GM21381 (cell line): Measurements from ENCODE around the gene IFT81.
"Not testable (repeated sequence)": the region's sequence is repeated elsewhere in the genome, so short reads cannot be mapped to it uniquely, and the experiment has no call there.

Source experiments
- ATAC-seq: cut with Tn5 transposase; IDR thresholded peaks from one replicate; pipeline ENCODE4 v1.9.1; 2021; ENCODE audit warnings: mild to moderate bottlenecking, moderate library complexity; ENCODE audit not compliant: unreplicated experiment

The IFT81 gene

GRCh38 chr12:110199339-110200123 lies 75.4 kb downstream of the IFT81 start:
- ATAC-seq: no peak

- no peak for ATAC-seq
Measured at GRCh38 chr12:110200124-110200417, 75.9 kb downstream of the IFT81 start.

DNA sequence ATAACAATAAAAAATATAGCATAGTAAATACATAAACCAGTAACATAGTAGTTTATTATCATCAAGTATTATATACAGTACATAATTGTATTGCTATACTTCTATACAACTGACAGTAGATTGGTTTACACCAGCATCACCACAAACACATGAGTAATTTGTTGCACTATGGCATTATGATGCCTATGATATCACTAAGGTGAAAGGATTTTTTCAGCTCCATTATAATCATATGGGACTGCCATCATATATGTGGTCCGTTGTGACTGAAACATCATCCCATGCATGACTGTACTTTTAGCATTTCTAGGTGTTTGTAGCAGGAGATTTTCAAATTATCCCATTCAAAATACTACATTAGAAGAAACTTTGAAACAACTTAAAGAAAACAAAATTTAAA lies 77.8 kb downstream of the IFT81 start:
- ATAC-seq: no peak

DNA sequence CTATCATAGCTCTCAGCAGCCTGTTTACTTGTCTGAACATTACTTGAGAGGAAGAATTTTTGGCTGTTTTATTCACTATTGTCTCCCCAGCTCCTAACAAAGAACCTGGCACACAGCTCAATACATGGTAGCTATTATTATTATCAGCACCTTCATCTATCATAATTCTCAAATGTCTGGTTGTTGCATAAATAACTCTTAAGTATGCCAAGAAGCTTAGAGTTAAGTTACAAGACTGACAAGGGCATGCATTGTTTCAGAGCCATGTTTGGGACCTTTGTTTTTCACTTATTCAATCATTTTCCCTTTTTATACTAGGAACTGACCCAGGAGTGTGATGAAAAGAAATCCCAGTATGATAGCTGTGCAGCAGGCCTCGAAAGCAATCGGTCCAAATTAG lies 79.4 kb downstream of the IFT81 start:
- no peak for ATAC-seq

DNA sequence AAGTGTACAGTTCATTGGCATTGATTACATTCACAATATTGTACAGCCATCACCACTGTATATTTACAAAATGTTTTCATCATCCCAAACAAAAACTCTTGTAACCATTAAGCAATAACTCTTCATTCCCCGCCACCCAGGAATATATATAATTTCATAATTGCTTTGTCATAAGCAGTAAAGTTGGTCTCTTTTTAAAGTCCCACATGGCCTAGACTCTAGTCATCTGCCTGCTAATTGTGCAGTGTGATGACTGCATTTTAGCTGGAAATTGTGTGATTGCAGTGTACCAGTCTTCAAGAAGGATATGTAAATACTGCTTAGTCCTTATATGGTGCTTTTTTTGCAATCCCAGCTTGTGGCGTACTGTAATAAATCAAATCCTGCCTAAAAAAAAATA lies 81.8 kb downstream of the IFT81 start:
- ATAC-seq: no peak

GRCh38 chr12:110211639-110212536 lies 87.7 kb downstream of the IFT81 start:
- not testable (repeated sequence) for ATAC-seq

DNA sequence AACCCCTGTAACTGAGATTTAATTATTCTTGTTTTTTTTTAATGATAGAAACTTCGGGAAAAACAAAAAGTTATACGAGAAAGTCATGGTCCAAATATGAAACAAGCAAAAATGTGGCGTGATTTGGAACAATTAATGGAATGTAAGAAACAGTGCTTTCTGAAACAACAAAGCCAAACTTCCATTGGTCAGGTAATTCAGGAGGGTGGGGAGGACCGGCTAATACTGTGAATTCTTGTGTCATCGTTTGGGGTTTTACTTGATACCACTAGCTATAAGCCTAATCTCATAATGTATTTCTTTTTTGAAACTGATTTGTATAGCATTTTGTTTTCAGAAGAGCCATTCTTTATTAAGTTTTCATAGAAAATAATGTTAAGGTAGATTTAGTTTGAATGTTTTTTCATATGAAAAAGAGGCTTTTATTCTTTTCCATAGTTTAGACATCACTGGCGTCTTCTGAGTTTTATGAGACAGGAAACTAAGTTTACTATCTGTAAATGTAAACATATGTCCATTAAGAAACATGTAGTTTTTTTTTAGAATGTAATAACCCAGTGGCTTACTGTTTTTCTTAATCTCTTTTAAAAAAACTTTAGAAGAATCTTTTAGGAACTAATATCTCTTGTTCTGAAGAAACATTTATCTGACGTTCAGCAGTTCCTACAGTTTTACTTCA lies 94.0 kb downstream of the IFT81 start:
- no peak for ATAC-seq

DNA sequence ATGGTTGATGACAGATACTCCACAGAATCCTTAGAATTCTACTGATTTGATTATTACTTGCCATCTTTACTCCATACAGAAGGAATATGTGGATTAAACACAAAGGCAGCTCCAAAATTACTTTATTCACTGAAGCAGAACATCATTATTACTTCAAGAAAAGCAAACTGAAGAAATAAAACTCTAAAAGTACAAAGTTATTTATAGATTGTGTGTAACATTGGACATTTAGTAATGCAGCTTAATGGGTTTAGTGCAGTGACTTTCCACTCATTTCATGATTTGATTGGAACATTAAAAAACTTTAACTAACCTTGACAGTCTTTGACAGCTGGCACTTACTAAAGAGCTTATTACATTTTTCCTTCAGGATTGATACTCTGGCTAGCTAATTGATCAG lies 97.9 kb downstream of the IFT81 start:
- no peak for ATAC-seq

DNA sequence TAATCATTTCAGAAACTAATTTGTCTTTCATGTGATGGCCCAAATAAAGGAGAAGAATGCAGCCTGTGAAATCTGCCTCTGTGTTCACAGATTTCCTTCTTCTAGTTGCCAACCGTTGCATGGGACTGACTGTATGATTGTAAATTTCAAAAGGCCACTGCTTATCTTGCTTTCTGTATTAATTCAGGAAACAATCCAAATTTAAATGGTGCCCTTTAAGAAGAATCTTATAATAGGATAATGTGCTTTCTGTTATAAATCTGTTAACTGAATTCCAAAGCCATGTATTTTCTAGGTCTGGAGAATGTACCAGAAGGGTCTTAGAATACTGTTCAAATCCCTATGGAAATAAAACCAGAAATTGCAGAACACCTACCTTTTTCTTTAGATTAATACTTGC lies 98.3 kb downstream of the IFT81 start:
- ATAC-seq: no peak

DNA sequence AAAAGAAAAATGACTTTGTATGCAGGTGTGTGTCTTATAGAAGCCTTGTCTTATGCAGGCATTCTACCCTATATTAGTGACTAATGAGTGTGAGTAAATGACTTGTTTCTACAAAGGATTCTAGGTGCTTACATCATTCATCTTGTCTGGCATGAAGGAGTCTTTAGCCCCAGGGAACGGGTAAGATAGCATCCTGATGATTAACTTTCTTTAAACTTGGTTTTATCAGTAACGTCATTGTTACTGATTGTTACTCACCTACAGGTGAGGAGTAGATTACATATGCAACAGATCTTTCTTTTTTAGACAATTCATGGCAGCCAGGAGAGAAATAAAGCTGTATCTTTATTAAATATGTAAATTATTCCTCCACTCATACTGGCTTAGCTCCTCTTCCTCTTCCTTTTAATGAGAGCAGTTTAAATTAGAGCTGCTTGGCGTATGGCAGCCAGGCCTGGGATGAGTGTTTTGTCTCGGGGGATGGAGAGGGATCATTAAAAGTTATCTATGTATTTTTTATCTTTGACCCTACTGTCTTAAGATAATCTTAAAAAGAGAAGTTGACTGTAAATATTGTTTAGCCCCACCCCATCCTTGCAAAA lies 99.7 kb downstream of the IFT81 start:
- no peak for ATAC-seq

- ATAC-seq: no peak
Measured at GRCh38 chr12:110224379-110225304, 100.5 kb downstream of the IFT81 start.

GRCh38 chr12:110227138-110227537 lies 103.0 kb downstream of the IFT81 start:
- no peak for ATAC-seq

- ATAC-seq: not testable (repeated sequence)
Measured at GRCh38 chr12:110228348-110228747, 104.2 kb downstream of the IFT81 start.

DNA sequence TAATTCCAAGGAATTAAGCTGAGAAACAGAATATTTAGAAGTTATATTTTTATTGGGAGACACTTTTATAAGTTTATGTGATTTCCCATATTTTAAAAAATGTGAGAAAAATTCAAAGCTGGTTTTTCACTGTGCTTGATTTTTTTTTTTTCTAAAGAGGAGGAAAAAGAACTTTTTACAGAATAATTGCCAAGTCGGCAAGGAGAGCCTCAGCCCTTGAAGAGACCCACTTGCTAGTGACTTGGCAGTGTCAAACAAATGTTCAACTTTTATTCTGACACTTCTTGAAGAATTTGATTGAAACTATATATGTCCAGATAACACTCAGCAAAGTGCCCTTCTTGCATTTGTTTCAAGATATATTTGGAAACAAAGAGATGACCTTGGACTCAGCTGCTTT lies 104.6 kb downstream of the IFT81 start:
- no peak for ATAC-seq

- ATAC-seq: no peak
Measured at GRCh38 chr12:110229409-110229808, 105.3 kb downstream of the IFT81 start.

DNA sequence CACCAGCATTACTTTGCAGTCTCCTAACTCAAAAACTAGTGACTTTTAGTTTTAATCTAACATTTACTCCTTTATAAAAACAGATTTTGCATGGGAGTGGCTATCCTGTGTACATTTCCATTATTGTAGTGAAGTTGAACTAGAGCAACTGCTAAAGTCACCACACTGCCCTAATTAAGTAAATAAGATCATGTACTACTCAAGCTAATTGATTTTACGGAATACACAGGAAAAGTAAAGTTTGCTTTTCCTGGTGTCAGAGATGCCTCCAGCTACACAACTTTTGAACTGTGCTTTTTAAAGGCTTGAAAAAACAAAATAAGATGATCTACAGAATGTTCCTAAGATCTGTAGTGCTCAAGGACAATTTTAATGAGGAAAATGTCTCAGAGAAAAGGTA lies 106.5 kb downstream of the IFT81 start:
- ATAC-seq: no peak

GRCh38 chr12:110233212-110233903 lies 109.2 kb downstream of the IFT81 start:
- ATAC-seq: no peak

DNA sequence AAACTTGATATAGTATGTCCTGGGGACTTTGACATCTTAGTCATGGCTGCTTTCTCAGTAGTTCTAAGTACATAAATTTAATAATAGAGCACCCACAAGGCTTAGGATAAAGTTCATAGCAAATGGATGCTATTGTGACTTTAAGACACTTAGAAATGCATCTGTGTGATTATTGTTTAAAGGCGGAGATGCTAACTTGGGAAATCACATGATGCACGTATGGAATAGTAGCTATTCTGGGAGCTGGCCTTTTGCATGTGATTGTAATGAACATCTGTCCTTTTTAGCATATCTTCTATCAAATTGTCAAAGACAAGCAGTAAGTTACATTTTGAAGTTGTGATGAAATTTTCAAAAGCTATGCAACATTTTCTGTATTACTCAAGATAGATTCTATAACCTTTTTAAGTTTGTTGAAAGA lies 110.2 kb downstream of the IFT81 start:
- ATAC-seq: no peak

- no peak for ATAC-seq
Measured at GRCh38 chr12:110234755-110235154, 110.6 kb downstream of the IFT81 start.

DNA sequence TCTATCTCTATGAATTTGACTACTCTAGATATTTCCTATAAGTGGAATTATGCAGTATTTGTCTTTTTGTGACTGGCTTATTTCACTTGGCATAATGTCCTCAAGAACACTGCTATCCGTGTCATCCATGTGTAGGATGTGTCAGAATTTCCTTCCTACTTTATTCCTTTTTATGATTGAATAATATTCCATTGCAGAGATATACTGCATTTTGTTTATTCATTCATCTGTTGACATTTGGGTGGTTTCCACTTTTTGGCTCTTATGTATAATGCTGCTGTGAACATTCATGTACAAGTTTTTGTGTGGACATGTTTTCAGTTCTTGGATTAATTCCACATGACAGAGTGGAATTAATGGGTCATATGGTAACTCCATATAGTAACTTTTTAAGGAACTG lies 111.2 kb downstream of the IFT81 start:
- no peak for ATAC-seq
